ENCODE measurements around the gene IRS1.

The IRS1 gene

GRCh38 chr2:226705133-226705886, 94.3 kb downstream of the IRS1 start:
- H3K27ac ChIP-seq: no peak overlapping the region
- no peak overlapping the region for H3K4me3 ChIP-seq (ENCODE audit: low read depth, low read length)
- H3K27me3 ChIP-seq (ENCODE audit: control insufficient read depth, insufficient read depth, low read length): no peaks in the 10 kb centered on the region
- H3K79me2 ChIP-seq: no peaks in the 10 kb centered on the region
- no peak overlapping the region for H2AFZ ChIP-seq
- no peak for TF ChIP-seq CTCF (IDR thresholded peaks at IDR 0.05)
- no peaks in the 10 kb centered on the region for H3K36me3 ChIP-seq (ENCODE audit: control insufficient read depth, insufficient read depth, low read length)
- H3K9ac ChIP-seq: no peak overlapping the region
- no peak overlapping the region for H3K4me2 ChIP-seq (ENCODE audit: low read length)
- H3K4me1 ChIP-seq: no peaks in the 10 kb centered on the region
- no peaks in the 10 kb centered on the region for H3K9me3 ChIP-seq (ENCODE audit: control insufficient read depth, low read length)

- Histone ChIP-seq H2AFZ (no peak overlapping the region), H3K9me3 (ENCODE audit: control insufficient read depth, low read length) (no peaks in the 10 kb centered on the region), H3K4me1 (no peaks in the 10 kb centered on the region), H3K27ac (no peak overlapping the region), H3K9ac (no peak overlapping the region), H3K4me3 (ENCODE audit: low read depth, low read length) (no peak overlapping the region), H3K79me2 (no peaks in the 10 kb centered on the region), H3K27me3 (ENCODE audit: control insufficient read depth, insufficient read depth, low read length) (no peaks in the 10 kb centered on the region), H3K36me3 (ENCODE audit: control insufficient read depth, insufficient read depth, low read length) (no peaks in the 10 kb centered on the region), H3K4me2 (ENCODE audit: low read length) (no peak overlapping the region)
- no peak for TF ChIP-seq CTCF (IDR thresholded peaks at IDR 0.05)
Measured at GRCh38 chr2:226703514-226703913, 96.1 kb downstream of the IRS1 start.

- Histone ChIP-seq H3K9me3 (ENCODE audit: control insufficient read depth, low read length) (no peaks in the 10 kb centered on the region), H2AFZ (no peak overlapping the region), H3K27me3 (ENCODE audit: control insufficient read depth, insufficient read depth, low read length) (no peaks in the 10 kb centered on the region), H3K36me3 (ENCODE audit: control insufficient read depth, insufficient read depth, low read length) (no peaks in the 10 kb centered on the region), H3K4me1 (no peaks in the 10 kb centered on the region), H3K4me3 (ENCODE audit: low read depth, low read length) (no peak overlapping the region), H3K4me2 (ENCODE audit: low read length) (no peak overlapping the region), H3K27ac (no peak overlapping the region), H3K79me2 (no peaks in the 10 kb centered on the region), H3K9ac (no peak overlapping the region)
- no peak for TF ChIP-seq CTCF (IDR thresholded peaks at IDR 0.05)
Measured at GRCh38 chr2:226702376-226702775, 97.2 kb downstream of the IRS1 start.

GRCh38 chr2:226701052-226701451, 98.6 kb downstream of the IRS1 start:
- no peak for TF ChIP-seq CTCF (IDR thresholded peaks at IDR 0.05)
- H2AFZ ChIP-seq: no peak overlapping the region
- no peaks in the 10 kb centered on the region for H3K36me3 ChIP-seq (ENCODE audit: control insufficient read depth, insufficient read depth, low read length)
- no peaks in the 10 kb centered on the region for H3K9me3 ChIP-seq (ENCODE audit: control insufficient read depth, low read length)
- no peaks in the 10 kb centered on the region for H3K79me2 ChIP-seq
- no peak overlapping the region for H3K27ac ChIP-seq
- no peaks in the 10 kb centered on the region for H3K4me1 ChIP-seq
- no peak overlapping the region for H3K4me2 ChIP-seq (ENCODE audit: low read length)
- no peaks in the 10 kb centered on the region for H3K27me3 ChIP-seq (ENCODE audit: control insufficient read depth, insufficient read depth, low read length)
- no peak overlapping the region for H3K9ac ChIP-seq
- no peak overlapping the region for H3K4me3 ChIP-seq (ENCODE audit: low read depth, low read length)

- Histone ChIP-seq H3K9me3 (ENCODE audit: control insufficient read depth, low read length) (no peaks in the 10 kb centered on the region), H3K4me1 (no peaks in the 10 kb centered on the region), H3K27ac (no peak overlapping the region)
Measured at GRCh38 chr2:226699321-226699720, 100.3 kb downstream of the IRS1 start.

More at GRCh38 chr2:226699321-226699720, 100.3 kb downstream of the IRS1 start:
- Histone ChIP-seq H3K4me3 (ENCODE audit: low read depth, low read length) (no peak overlapping the region), H3K27me3 (ENCODE audit: control insufficient read depth, insufficient read depth, low read length) (no peaks in the 10 kb centered on the region), H2AFZ (no peak overlapping the region), H3K36me3 (ENCODE audit: control insufficient read depth, insufficient read depth, low read length) (no peaks in the 10 kb centered on the region), H3K4me2 (ENCODE audit: low read length) (no peak overlapping the region), H3K9ac (no peak overlapping the region), H3K79me2 (no peaks in the 10 kb centered on the region)
- no peak for TF ChIP-seq CTCF (IDR thresholded peaks at IDR 0.05)

Data from parathyroid adenoma (tissue), 2 donors.